Liver (tissue), 9 donors: ENCODE results near the gene INO80C. TPM values are rescaled to one million over a fixed set of nuclear protein-coding genes. Genes with fewer than 3 reads are reported as not detected.

Source experiments
- DNase-seq: peaks from one replicate; pipeline ENCODE4 v3.0.0-alpha.2; 2017; ENCODE audit warnings: low spot score
- H3K27ac ChIP-seq, 2 donors: one replicate each; pipeline ENCODE4 v1.7.0; 2013; ENCODE audit warnings: inconsistent platforms in 2 of 2, low read length in 2 of 2, control low read depth in 1 of 2, low read depth in 1 of 2, mild to moderate bottlenecking in 1 of 2
- H3K27me3 ChIP-seq, 4 donors: one replicate each; pipeline versions ENCODE4 v1.6.1 to v1.7.0; 2013; ENCODE audit warnings: low read length in 3 of 4, inconsistent platforms in 1 of 4, mild to moderate bottlenecking in 1 of 4, moderate library complexity in 1 of 4; ENCODE audit not compliant: control insufficient read depth in 4 of 4, insufficient read depth in 4 of 4
- H3K36me3 ChIP-seq, 4 donors: one replicate each; pipeline versions ENCODE4 v1.6.1 to v1.7.0; 2013; ENCODE audit warnings: low read length in 3 of 4, mild to moderate bottlenecking in 3 of 4, low read depth in 1 of 4, moderate library complexity in 1 of 4; ENCODE audit not compliant: control insufficient read depth in 4 of 4, insufficient read depth in 3 of 4
- H3K4me1 ChIP-seq, 4 donors: one replicate each; pipeline versions ENCODE4 v1.6.1 to v1.7.0; 2013; ENCODE audit warnings: low read length in 3 of 4, mild to moderate bottlenecking in 3 of 4, moderate library complexity in 1 of 4; ENCODE audit not compliant: control insufficient read depth in 4 of 4, insufficient read depth in 4 of 4
- H3K4me3 ChIP-seq, 3 donors: one replicate each; pipeline versions ENCODE4 v1.6.1 to v1.7.0; 2013; ENCODE audit warnings: low read length in 3 of 3, control low read depth in 1 of 3, low read depth in 1 of 3, mild to moderate bottlenecking in 1 of 3
- H3K9ac ChIP-seq, 2 donors: one replicate each; pipeline ENCODE4 v1.7.0; 2013; ENCODE audit warnings: low read length in 2 of 2, mild to moderate bottlenecking in 2 of 2, moderate library complexity in 2 of 2, control low read depth in 1 of 2, low read depth in 1 of 2
- H3K9me3 ChIP-seq, 4 donors: one replicate each; pipeline versions ENCODE4 v1.6.1 to v1.7.0; 2013; ENCODE audit warnings: low read length in 3 of 4; ENCODE audit not compliant: control insufficient read depth in 4 of 4
- EGR1 ChIP-seq, 2 donors: IDR thresholded peaks; 2 replicates each; pipeline ENCODE4 v1.6.1; 2016 to 2018; ENCODE audit warnings: antibody characterized with exemption in 2 of 2, low read depth in 2 of 2
- FOXA1 ChIP-seq: IDR thresholded peaks from 2 replicates; pipeline ENCODE4 v1.6.1; 2016; ENCODE audit warnings: antibody characterized with exemption
- FOXA2 ChIP-seq: IDR thresholded peaks from 2 replicates; pipeline ENCODE4 v1.6.1; 2016; ENCODE audit warnings: antibody characterized with exemption
- GABPA ChIP-seq, 2 donors: IDR thresholded peaks in 1 of 2; conservative IDR thresholded peaks in 1 of 2; 2 replicates each; pipeline ENCODE4 v1.6.1; 2016; ENCODE audit warnings: antibody characterized with exemption in 2 of 2, mild to moderate bottlenecking in 1 of 2, moderate library complexity in 1 of 2
- HNF4A ChIP-seq, 2 donors: conservative IDR thresholded peaks; 2 replicates each; pipeline ENCODE4 v1.6.1; 2016; ENCODE audit warnings: antibody characterized with exemption in 2 of 2, mild to moderate bottlenecking in 2 of 2
- HNF4G ChIP-seq: IDR thresholded peaks from 2 replicates; pipeline ENCODE4 v1.6.1; 2016; ENCODE audit warnings: antibody characterized with exemption
- JUND ChIP-seq, 2 donors: IDR thresholded peaks; 2 replicates each; pipeline ENCODE4 v1.6.1; 2016; ENCODE audit warnings: antibody characterized with exemption in 2 of 2
- NR2F2 ChIP-seq: IDR thresholded peaks from 2 replicates; pipeline ENCODE4 v1.6.1; 2016; ENCODE audit warnings: antibody characterized with exemption
- RAD21 ChIP-seq, 2 donors: IDR thresholded peaks; 2 replicates each; pipeline ENCODE4 v1.6.1; 2016; ENCODE audit warnings: antibody characterized with exemption in 2 of 2, mild to moderate bottlenecking in 2 of 2
- RXRA ChIP-seq, 2 donors: IDR thresholded peaks; 2 replicates each; pipeline ENCODE4 v1.6.1; 2017 to 2018; ENCODE audit warnings: antibody characterized with exemption in 2 of 2, mild to moderate bottlenecking in 1 of 2
- SP1 ChIP-seq: IDR thresholded peaks from 2 replicates; pipeline ENCODE4 v1.6.1; 2018; ENCODE audit warnings: antibody characterized with exemption, mild to moderate bottlenecking
- TAF1 ChIP-seq: conservative IDR thresholded peaks from 2 replicates; pipeline ENCODE4 v1.6.1; 2016; ENCODE audit warnings: antibody characterized with exemption, mild to moderate bottlenecking
- YY1 ChIP-seq: IDR thresholded peaks from 2 replicates; pipeline ENCODE4 v1.6.1; 2016; ENCODE audit warnings: antibody characterized with exemption, mild to moderate bottlenecking
- polyA plus RNA-seq, 2 donors: library from polyadenylated mRNA; stranded (reverse) in 1 of 2; unstranded in 1 of 2; fragments of 200-250 nt in 1 of 2; fragments of >200 nt in 1 of 2; fragmentation: Nextera tagmentation in 1 of 2; extraction: Ambion mirVana in 1 of 2; gene quantifications; one replicate each; pipeline versions ENCODE4 v1.2.1 to v1.2.3, GENCODE V29; 2013 to 2015
- total RNA-seq, 2 donors: library from RNA; depleted of rRNA; stranded (reverse); fragments of >200 nt; gene quantifications; one replicate each; pipeline ENCODE4 v1.2.3, GENCODE V29; 2014
- TF ChIP-seq, protein P1 (sequence below): IDR thresholded peaks from 2 replicates; pipeline ENCODE4 v1.6.1; 2016; ENCODE audit warnings: antibody characterized with exemption
- TF ChIP-seq, protein P2 (sequence below): IDR thresholded peaks from 2 replicates; pipeline ENCODE4 v1.6.1; 2016; ENCODE audit warnings: antibody characterized with exemption, mild to moderate bottlenecking
- TF ChIP-seq, protein P3 (sequence below): fragments of 150-350 bp; IDR thresholded peaks from 2 replicates; pipeline ENCODE4 v1.5.1; 2017; ENCODE audit warnings: improper control_type of control experiment, low read depth, low read length; ENCODE audit not compliant: missing input control
- TF ChIP-seq, protein P4 (sequence below): IDR thresholded peaks from 2 replicates; pipeline ENCODE4 v1.6.1; 2016; ENCODE audit warnings: antibody characterized with exemption
- TF ChIP-seq, protein P5 (sequence below): IDR thresholded peaks from 2 replicates; pipeline ENCODE4 v1.6.1; 2016; ENCODE audit warnings: antibody characterized with exemption
- donor health status: healthy.
- donor health status: healthy.
- donor health status: healthy.
- donor health status: healthy.
- donor health status: healthy.

The INO80C gene
- total and polyA plus RNA-seq, 4 donors: 4.6 to 13.4 (median 10.5) TPM

DNA sequence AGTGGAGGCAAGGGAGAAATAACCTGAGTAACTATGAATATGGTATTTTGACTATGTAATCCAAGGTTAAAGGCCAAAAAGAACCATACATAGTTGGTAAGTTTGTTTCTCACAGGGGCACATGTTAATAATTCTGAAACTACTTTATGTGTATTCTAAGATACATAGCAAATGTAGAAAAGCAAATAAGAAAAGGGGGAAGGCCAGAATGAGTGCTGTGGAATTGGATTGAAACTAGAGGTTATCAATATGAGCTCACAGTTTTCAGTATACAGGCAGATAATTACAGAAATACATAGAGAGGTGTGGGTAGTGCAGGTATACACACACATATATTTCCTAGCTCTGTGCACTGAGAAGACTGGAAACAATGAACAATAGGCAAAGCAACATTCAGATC lies 13.7 kb downstream of the INO80C start:
- Histone ChIP-seq H3K36me3 (no peaks in the 10 kb centered on the region), H3K27me3 (no peaks in the 10 kb centered on the region), H3K4me1 (peaks cover 9 to 46% (median 17%) of the 10 kb centered on the region in 4 donors), H3K9ac (no peak overlapping the region), H3K9me3 (no peaks in the 10 kb centered on the region), H3K4me3 (no peak overlapping the region), H3K27ac (no peak overlapping the region)
- DNase-seq: no peak
- TF ChIP-seq, protein P1, sequence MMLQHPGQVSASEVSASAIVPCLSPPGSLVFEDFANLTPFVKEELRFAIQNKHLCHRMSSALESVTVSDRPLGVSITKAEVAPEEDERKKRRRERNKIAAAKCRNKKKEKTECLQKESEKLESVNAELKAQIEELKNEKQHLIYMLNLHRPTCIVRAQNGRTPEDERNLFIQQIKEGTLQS: no peak
- no peak for TF ChIP-seq GABPA (IDR thresholded peaks at IDR 0.05 in 1 of 2, conservative IDR thresholded peaks at IDR 0.05 in 1 of 2)
- TF ChIP-seq, protein P2, sequence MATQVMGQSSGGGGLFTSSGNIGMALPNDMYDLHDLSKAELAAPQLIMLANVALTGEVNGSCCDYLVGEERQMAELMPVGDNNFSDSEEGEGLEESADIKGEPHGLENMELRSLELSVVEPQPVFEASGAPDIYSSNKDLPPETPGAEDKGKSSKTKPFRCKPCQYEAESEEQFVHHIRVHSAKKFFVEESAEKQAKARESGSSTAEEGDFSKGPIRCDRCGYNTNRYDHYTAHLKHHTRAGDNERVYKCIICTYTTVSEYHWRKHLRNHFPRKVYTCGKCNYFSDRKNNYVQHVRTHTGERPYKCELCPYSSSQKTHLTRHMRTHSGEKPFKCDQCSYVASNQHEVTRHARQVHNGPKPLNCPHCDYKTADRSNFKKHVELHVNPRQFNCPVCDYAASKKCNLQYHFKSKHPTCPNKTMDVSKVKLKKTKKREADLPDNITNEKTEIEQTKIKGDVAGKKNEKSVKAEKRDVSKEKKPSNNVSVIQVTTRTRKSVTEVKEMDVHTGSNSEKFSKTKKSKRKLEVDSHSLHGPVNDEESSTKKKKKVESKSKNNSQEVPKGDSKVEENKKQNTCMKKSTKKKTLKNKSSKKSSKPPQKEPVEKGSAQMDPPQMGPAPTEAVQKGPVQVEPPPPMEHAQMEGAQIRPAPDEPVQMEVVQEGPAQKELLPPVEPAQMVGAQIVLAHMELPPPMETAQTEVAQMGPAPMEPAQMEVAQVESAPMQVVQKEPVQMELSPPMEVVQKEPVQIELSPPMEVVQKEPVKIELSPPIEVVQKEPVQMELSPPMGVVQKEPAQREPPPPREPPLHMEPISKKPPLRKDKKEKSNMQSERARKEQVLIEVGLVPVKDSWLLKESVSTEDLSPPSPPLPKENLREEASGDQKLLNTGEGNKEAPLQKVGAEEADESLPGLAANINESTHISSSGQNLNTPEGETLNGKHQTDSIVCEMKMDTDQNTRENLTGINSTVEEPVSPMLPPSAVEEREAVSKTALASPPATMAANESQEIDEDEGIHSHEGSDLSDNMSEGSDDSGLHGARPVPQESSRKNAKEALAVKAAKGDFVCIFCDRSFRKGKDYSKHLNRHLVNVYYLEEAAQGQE: no peak
- TF ChIP-seq EGR1 (IDR thresholded peaks at IDR 0.05; ENCODE audit: low read depth in 2 of 2): no peak
- TF ChIP-seq, protein P3, sequence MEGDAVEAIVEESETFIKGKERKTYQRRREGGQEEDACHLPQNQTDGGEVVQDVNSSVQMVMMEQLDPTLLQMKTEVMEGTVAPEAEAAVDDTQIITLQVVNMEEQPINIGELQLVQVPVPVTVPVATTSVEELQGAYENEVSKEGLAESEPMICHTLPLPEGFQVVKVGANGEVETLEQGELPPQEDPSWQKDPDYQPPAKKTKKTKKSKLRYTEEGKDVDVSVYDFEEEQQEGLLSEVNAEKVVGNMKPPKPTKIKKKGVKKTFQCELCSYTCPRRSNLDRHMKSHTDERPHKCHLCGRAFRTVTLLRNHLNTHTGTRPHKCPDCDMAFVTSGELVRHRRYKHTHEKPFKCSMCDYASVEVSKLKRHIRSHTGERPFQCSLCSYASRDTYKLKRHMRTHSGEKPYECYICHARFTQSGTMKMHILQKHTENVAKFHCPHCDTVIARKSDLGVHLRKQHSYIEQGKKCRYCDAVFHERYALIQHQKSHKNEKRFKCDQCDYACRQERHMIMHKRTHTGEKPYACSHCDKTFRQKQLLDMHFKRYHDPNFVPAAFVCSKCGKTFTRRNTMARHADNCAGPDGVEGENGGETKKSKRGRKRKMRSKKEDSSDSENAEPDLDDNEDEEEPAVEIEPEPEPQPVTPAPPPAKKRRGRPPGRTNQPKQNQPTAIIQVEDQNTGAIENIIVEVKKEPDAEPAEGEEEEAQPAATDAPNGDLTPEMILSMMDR: no peak
- TF ChIP-seq NR2F2: no peak
- TF ChIP-seq SP1: no peak
- TF ChIP-seq YY1: no peak
- no peak for TF ChIP-seq RAD21 (IDR thresholded peaks at IDR 0.05)
- no peak for TF ChIP-seq RXRA (IDR thresholded peaks at IDR 0.05)
- no peak for TF ChIP-seq HNF4G
- no peak for TF ChIP-seq FOXA1
- TF ChIP-seq HNF4A (conservative IDR thresholded peaks at IDR 0.05): no peak
- TF ChIP-seq, protein P4, sequence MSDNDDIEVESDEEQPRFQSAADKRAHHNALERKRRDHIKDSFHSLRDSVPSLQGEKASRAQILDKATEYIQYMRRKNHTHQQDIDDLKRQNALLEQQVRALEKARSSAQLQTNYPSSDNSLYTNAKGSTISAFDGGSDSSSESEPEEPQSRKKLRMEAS: no peak
- TF ChIP-seq, protein P5, sequence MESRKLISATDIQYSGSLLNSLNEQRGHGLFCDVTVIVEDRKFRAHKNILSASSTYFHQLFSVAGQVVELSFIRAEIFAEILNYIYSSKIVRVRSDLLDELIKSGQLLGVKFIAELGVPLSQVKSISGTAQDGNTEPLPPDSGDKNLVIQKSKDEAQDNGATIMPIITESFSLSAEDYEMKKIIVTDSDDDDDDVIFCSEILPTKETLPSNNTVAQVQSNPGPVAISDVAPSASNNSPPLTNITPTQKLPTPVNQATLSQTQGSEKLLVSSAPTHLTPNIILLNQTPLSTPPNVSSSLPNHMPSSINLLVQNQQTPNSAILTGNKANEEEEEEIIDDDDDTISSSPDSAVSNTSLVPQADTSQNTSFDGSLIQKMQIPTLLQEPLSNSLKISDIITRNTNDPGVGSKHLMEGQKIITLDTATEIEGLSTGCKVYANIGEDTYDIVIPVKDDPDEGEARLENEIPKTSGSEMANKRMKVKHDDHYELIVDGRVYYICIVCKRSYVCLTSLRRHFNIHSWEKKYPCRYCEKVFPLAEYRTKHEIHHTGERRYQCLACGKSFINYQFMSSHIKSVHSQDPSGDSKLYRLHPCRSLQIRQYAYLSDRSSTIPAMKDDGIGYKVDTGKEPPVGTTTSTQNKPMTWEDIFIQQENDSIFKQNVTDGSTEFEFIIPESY: no peak
- no peak for TF ChIP-seq JUND (IDR thresholded peaks at IDR 0.05)
- no peak for TF ChIP-seq TAF1
- no peak for TF ChIP-seq FOXA2
